Ecto neural progenitor cell (in vitro differentiated cells): ENCODE data around the gene SUSD4.

Source experiments
- DNase-seq: peaks from one replicate; pipeline ENCODE4 v3.0.0-alpha.2; 2018; ENCODE audit warnings: low spot score

SUSD4 gene

GRCh38 chr1:223250632-223251015 lies 113.4 kb downstream of the SUSD4 start:
- DNase-seq = peak; percentile 16

GRCh38 chr1:223249854-223250631 lies 113.9 kb downstream of the SUSD4 start:
- DNase-seq = no peak

GRCh38 chr1:223248770-223249140 lies 115.2 kb downstream of the SUSD4 start:
- DNase-seq = peak; percentile 15

- no peak for DNase-seq
These were observed 115.8 kb downstream of the SUSD4 start for GRCh38 chr1:223248001-223248769.

- peak; percentile 24 for DNase-seq
These were observed 117.4 kb downstream of the SUSD4 start for GRCh38 chr1:223246476-223247112.

- peak; percentile 14 for DNase-seq
These were observed 118.0 kb downstream of the SUSD4 start for GRCh38 chr1:223245983-223246382.

GRCh38 chr1:223245411-223245810 lies 118.6 kb downstream of the SUSD4 start:
- peak; percentile 20 for DNase-seq

GRCh38 chr1:223244366-223245103 lies 119.4 kb downstream of the SUSD4 start:
- peak; percentile 23 for DNase-seq

- peak; percentile 48 for DNase-seq
These were observed 120.4 kb downstream of the SUSD4 start for GRCh38 chr1:223243441-223244050.

GRCh38 chr1:223242971-223243370 lies 121.0 kb downstream of the SUSD4 start:
- peak; percentile 46 for DNase-seq

GRCh38 chr1:223242382-223242955 lies 121.5 kb downstream of the SUSD4 start:
- DNase-seq = no peak

- no peak for DNase-seq
These were observed 123.9 kb downstream of the SUSD4 start for GRCh38 chr1:223240122-223240521.

- no peak for DNase-seq
These were observed 128.9 kb downstream of the SUSD4 start for GRCh38 chr1:223235091-223235490.

- no peak for DNase-seq
These were observed 129.4 kb downstream of the SUSD4 start for GRCh38 chr1:223234534-223234933.

- DNase-seq = no peak
These were observed 129.8 kb downstream of the SUSD4 start for GRCh38 chr1:223234170-223234514.

- no peak for DNase-seq
These were observed 130.4 kb downstream of the SUSD4 start for GRCh38 chr1:223233410-223234169.

- no peak for DNase-seq
These were observed 131.0 kb downstream of the SUSD4 start for GRCh38 chr1:223233019-223233409.

- peak; percentile 27 for DNase-seq
These were observed 132.4 kb downstream of the SUSD4 start for GRCh38 chr1:223231581-223231980.

GRCh38 chr1:223231011-223231572 lies 132.9 kb downstream of the SUSD4 start:
- no peak for DNase-seq

- DNase-seq = no peak
These were observed 133.7 kb downstream of the SUSD4 start for GRCh38 chr1:223230161-223230881.
